Activated T-cell treated with anti-CD3 and anti-CD28 coated beads for 1 hour (primary cell): ENCODE measurements around the gene ATP5MC2.
"Not testable (repeated sequence)": the region's sequence is repeated elsewhere in the genome, so short reads cannot be mapped to it uniquely, and the experiment has no call there.

Source experiments
- DNase-seq: peaks from one replicate; pipeline ENCODE4 v3.0.0-alpha.2; 2020; ENCODE audit warnings: low read depth

Gene ATP5MC2

DNA sequence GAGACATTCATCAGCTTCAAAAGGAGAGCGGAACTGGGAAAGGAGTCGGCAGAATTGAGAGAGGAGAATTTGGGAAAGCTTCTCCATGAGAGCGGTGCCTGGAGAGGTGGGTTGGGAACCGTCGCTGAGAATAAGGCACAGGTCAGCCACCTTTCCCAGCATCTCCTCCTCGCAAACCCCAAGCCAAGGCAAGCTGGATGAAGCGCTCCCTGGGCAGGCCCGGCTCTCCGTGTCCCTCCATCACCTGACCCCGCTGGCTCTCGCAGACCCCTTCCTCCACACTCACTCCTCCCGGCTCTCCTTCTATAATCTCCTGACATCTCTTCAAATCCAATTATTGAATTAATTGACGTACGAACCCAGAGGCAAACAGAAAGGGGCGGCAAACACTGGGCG is 18.9 kb upstream of the ATP5MC2 start:
- no peak for DNase-seq

- DNase-seq, result no peak
Observed at GRCh38 chr12:53688134-53688533, 12.3 kb upstream of the ATP5MC2 start.

GRCh38 chr12:53686436-53686835 is 10.6 kb upstream of the ATP5MC2 start:
- DNase-seq, result no peak

DNA sequence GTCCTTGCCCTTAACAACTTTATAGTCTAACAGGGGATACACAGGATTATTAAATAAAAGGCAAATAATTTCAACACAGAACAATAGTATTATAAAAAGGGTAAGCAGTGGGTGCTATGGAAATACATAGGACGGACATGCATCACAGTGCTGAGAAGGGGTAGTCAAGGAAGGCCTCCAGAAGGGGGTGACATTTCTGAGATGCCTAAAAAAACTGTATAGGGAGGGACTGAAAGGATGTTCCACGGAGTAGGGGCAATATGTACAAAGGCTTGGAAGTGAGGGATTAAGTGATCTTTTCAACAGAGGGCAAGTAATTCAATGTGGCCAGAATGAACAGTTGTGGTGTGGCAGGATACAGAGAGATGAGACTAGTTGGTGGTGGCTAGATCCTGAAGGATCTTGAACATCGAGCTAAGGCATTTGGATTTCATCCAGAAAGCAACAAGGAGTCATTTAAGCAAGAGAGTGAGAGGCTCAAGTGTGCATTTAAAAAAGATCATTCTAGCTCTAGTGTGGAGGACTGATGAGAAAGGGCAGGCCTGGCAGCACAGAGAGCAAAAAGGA is 8.9 kb upstream of the ATP5MC2 start:
- no peak for DNase-seq

- DNase-seq, result no peak
Observed at GRCh38 chr12:53683983-53684382, 8.1 kb upstream of the ATP5MC2 start.

- DNase-seq, result no peak
Observed at GRCh38 chr12:53683494-53683893, 7.6 kb upstream of the ATP5MC2 start.

DNA sequence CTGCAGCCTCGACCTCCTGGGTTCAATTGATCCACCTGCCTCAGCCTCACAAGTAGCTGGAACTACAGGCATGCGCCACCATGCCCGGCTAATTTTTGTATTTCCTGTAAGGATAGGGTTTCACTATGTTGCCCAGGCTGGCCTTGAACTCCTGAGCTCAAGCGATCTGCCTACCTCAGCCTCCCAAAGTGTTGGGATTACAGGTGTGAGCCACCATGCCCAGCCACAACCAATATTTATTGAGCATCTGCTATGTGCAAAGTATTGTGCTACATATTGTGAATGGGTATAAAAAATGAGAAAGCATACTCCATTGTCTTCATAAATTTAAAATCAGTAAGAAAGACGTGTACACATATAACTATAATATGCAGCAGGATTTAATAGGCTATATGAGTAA is 4.2 kb upstream of the ATP5MC2 start:
- not testable (repeated sequence) for DNase-seq

GRCh38 chr12:53677800-53678148 is 1.9 kb upstream of the ATP5MC2 start:
- DNase-seq, result no peak

GRCh38 chr12:53677016-53677799 is 1.3 kb upstream of the ATP5MC2 start:
- no peak for DNase-seq

DNA sequence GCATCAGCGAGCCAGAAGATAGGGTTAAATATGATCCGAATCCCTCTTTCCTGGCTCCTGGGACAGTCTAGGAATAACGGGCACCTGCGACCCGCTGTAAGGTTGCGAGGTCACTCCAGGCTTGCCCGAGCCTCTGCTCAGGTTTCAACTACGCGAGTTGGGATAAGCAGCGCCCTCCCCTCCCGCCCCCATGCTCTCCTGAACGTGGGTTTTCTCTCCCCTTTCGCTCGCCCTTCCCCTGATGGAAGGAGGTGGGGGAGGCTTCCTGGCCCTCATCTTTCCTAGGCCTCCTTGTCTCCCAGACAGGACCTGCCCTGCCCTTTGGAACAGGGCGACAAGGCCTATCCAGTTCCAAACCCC is 753 bp upstream of the ATP5MC2 start:
- DNase-seq, result peak; percentile 5

GRCh38 chr12:53674977-53675700 is 744 bp downstream of the ATP5MC2 start:
- DNase-seq, result no peak

DNA sequence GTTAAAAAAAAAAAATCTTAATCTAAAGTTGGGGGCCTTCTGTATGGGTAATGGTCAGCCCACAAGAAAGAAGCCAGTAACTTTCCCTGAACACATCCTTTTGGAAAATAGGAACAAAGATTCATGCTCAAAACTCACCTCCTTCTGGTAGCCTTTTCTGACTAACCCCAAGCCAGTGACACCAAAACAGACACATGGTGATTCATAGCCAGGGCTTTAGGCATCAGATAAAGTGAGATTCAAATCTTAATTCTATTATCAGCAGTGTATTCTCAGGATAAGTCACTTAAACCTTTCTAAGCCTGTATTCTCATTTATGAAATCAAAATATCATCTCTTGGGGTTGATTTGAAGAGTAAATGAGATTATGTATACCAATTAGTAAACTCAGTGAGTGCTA is 4.9 kb downstream of the ATP5MC2 start:
- DNase-seq, result no peak

GRCh38 chr12:53670308-53670707 is 5.6 kb downstream of the ATP5MC2 start:
- DNase-seq, result no peak

GRCh38 chr12:53667080-53667479 is 8.8 kb downstream of the ATP5MC2 start:
- no peak for DNase-seq

DNA sequence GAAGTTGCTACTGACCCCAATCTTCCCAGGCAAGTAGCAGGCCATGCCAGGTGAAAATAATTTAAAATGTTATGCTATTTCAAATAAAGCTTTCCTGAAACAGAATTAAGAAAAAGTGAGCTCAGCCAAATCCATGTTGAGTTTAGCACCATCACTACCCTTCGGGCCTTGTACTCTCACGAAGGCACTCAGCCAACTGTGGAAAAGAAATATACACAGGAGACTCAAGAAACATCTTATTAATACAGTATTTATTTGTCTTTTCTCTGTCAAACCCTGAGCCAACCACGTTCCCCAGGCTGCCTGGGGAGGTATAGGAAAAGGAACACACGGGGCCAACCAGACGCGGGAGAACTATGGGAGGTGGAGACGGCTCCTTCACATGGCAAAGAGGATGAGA is 10.9 kb downstream of the ATP5MC2 start:
- no peak for DNase-seq

GRCh38 chr12:53664191-53664590 is 11.7 kb downstream of the ATP5MC2 start:
- no peak for DNase-seq

DNA sequence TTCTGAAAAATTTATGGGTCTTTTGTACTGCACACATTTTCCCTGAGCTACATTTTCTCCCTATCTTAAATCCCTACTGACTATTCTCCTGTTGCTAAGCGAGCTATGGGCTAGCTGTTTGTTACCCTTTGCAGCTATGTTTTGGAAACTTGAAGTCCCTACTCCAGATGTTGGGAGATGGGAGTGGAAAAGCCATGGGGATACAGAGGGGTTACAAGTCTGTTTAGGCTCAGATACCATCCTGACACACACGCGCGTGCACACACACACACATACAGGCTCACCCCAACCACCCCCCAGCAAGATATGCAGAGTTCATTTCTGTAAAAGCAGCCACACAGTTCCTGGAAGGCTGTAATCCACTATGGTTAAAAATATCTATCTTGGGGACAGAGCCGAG is 15.8 kb downstream of the ATP5MC2 start:
- no peak for DNase-seq

GRCh38 chr12:53659571-53659981 is 16.3 kb downstream of the ATP5MC2 start:
- DNase-seq, result no peak

GRCh38 chr12:53659011-53659551 is 16.8 kb downstream of the ATP5MC2 start:
- no peak for DNase-seq

DNA sequence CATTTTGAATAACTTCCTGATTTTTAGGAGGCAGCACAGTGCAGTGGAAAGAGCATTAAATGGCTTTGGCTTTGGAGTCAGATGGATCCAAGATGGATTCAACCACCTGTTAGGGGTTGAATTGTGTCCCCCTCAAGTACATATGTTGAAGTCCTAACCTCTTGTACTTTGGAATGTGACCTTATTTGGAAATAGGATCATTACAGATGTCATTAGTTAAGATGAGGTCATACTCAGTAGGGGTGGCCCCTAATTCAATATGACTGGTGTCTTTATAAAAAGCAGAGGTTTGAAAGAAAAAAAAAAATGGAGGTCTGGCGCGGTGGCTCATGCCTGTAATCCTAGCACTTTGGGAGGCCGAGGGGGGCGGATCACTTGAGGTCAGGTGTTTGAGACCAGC is 18.8 kb downstream of the ATP5MC2 start:
- no peak for DNase-seq

- no peak for DNase-seq
Observed at GRCh38 chr12:53653595-53653994, 22.3 kb downstream of the ATP5MC2 start.

DNA sequence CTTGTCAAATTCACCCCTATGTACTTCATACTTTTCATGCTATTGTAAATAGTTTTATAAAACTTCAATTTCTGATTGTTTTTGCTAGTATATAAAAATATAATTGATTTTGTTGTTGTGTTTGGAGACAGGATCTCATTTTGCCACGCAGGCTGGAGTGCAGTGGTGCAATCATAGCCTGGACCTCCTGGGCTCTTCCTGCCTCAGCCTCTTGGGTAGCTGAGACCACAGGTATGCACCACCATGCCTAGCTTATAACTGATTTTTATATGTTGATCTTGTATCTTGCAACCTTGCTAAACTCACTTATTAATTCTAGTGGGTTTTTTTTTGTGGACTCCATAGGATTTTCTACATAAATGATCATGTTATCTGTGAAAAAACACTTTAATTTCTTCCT is 23.5 kb downstream of the ATP5MC2 start:
- DNase-seq, result no peak

- no peak for DNase-seq
Observed at GRCh38 chr12:53651737-53652136, 24.1 kb downstream of the ATP5MC2 start.
